ENCODE measurements around the gene SLC35D1.

The SLC35D1 gene

DNA sequence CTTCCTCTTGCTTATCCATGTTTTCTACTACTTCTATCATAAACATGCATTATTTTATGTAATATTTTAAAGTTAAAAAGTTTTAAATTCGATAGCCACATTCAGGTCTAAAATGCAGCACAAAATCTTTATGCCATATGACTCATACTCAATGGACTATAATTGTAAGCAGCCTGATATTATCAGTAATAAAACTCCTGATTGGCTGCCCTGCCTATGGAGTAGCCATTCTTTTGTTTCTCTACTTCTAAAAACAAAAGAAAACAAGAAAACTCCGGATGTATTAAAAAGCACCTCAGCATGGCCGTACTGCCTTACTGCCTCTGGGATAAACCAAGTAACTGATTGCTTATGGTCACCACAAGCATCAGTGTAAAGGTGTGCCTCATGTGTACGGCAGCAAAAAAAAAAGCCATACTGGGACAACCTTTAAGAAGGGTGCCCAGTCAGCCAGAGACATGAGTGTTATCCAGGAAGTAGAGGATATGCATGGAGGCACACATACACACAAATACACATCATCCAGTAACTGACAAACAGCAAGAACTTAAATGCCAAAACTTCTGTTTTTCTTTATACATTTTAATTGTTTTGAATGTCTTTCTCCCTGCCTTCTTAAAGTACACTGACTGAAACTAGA, 9.2 kb downstream of the SLC35D1 start:
- peak; percentile 58; the same call in 1 of the 3 replicates for ATAC-seq
- TF ChIP-seq ESRRG (CRISPR knock-in tag; IDR thresholded peaks at IDR 0.05) (no peak), ISL1 (CRISPR knock-in tag; IDR thresholded peaks at IDR 0.05) (no peak), ZFP30 (CRISPR knock-in tag; IDR thresholded peaks at IDR 0.05) (no peak), RARB (CRISPR knock-in tag; IDR thresholded peaks at IDR 0.05) (no peak), CSDC2 (CRISPR knock-in tag; IDR thresholded peaks at IDR 0.05) (no peak)
- TF ChIP-seq, protein P1, sequence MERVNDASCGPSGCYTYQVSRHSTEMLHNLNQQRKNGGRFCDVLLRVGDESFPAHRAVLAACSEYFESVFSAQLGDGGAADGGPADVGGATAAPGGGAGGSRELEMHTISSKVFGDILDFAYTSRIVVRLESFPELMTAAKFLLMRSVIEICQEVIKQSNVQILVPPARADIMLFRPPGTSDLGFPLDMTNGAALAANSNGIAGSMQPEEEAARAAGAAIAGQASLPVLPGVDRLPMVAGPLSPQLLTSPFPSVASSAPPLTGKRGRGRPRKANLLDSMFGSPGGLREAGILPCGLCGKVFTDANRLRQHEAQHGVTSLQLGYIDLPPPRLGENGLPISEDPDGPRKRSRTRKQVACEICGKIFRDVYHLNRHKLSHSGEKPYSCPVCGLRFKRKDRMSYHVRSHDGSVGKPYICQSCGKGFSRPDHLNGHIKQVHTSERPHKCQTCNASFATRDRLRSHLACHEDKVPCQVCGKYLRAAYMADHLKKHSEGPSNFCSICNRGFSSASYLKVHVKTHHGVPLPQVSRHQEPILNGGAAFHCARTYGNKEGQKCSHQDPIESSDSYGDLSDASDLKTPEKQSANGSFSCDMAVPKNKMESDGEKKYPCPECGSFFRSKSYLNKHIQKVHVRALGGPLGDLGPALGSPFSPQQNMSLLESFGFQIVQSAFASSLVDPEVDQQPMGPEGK (CRISPR knock-in tag; IDR thresholded peaks at IDR 0.05; ENCODE audit: borderline replicate concordance), result no peak

DNA sequence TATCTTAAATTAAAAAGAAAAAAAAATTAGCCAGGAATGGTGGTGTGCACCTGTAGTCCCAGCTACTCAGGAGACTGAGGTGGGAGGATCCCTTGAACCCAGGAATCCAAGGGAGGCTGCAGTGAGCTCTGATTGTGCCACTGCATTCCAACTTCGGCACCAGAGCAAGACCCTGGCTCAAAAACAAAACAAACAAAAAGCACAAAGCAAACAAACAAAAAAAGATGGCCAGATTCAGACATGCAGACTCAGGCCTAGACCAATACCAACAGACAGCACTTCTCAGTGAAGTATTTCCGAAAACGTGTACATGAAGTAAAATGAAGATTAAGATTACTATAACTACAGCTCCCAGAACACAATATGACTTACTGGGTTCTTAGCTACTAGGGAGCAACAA, 10.6 kb downstream of the SLC35D1 start:
- ATAC-seq, result no peak

DNA sequence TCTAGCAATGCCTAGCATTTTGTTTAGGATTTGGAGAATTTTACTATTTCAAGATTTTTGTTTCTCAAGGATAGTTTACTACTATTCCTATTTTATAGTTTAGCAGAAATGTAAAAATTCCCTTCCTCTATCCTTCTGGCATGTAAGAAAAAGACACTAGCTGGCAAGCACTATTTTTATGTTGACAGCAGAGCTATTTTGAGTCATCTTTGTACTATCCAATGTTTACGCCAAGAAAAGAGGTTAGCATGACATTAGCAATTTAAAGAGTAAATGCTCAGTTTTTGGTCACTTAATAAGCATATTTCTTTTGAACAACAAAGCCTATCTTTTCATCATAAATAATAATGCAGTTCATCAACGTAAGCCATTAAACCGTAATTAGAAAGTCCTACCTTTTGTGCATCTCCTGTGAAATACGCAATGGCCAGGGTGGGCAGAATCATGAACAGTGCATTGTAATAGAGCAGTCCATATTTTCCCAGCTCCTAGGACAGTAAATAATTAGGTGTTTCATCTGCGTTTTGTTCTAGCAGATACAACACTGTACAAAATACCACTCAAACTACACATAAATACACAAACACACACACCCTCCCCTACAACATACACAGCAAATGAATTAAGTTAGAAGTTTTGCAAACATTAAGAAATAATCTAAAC, 12.0 kb downstream of the SLC35D1 start:
- ATAC-seq, result no peak
- TF ChIP-seq, protein P2, sequence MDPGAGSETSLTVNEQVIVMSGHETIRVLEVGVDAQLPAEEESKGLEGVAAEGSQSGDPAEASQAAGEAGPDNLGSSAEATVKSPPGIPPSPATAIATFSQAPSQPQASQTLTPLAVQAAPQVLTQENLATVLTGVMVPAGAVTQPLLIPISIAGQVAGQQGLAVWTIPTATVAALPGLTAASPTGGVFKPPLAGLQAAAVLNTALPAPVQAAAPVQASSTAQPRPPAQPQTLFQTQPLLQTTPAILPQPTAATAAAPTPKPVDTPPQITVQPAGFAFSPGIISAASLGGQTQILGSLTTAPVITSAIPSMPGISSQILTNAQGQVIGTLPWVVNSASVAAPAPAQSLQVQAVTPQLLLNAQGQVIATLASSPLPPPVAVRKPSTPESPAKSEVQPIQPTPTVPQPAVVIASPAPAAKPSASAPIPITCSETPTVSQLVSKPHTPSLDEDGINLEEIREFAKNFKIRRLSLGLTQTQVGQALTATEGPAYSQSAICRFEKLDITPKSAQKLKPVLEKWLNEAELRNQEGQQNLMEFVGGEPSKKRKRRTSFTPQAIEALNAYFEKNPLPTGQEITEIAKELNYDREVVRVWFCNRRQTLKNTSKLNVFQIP (CRISPR knock-in tag; IDR thresholded peaks at IDR 0.05; ENCODE audit: borderline replicate concordance, low read depth), result no peak
- no peak for TF ChIP-seq TCF4 (CRISPR knock-in tag; IDR thresholded peaks at IDR 0.05; ENCODE audit: borderline replicate concordance)
- no peak for TF ChIP-seq ARNTL (CRISPR knock-in tag; IDR thresholded peaks at IDR 0.05; ENCODE audit: borderline replicate concordance, low read depth)
- TF ChIP-seq ZFP3 (CRISPR knock-in tag; IDR thresholded peaks at IDR 0.05), result no peak
- TF ChIP-seq ZNF8 (CRISPR knock-in tag; IDR thresholded peaks at IDR 0.05), result no peak
- TF ChIP-seq, protein P3, sequence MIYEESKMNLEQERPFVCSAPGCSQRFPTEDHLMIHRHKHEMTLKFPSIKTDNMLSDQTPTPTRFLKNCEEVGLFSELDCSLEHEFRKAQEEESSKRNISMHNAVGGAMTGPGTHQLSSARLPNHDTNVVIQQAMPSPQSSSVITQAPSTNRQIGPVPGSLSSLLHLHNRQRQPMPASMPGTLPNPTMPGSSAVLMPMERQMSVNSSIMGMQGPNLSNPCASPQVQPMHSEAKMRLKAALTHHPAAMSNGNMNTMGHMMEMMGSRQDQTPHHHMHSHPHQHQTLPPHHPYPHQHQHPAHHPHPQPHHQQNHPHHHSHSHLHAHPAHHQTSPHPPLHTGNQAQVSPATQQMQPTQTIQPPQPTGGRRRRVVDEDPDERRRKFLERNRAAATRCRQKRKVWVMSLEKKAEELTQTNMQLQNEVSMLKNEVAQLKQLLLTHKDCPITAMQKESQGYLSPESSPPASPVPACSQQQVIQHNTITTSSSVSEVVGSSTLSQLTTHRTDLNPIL (CRISPR knock-in tag; IDR thresholded peaks at IDR 0.05; ENCODE audit: low read depth), result no peak

More for the DNA sequence above, 10.6 kb downstream of the SLC35D1 start:
- no peak for TF ChIP-seq TCF4 (CRISPR knock-in tag; IDR thresholded peaks at IDR 0.05; ENCODE audit: borderline replicate concordance)
- no peak for TF ChIP-seq ISL1 (CRISPR knock-in tag; IDR thresholded peaks at IDR 0.05)
- no peak for TF ChIP-seq BACH2 (CRISPR knock-in tag; IDR thresholded peaks at IDR 0.05; ENCODE audit: borderline replicate concordance)
- no peak for TF ChIP-seq ZFP3 (CRISPR knock-in tag; IDR thresholded peaks at IDR 0.05)
- no peak for TF ChIP-seq OSR1 (CRISPR knock-in tag; IDR thresholded peaks at IDR 0.05)
- no peak for TF ChIP-seq ZNF565 (CRISPR knock-in tag; conservative IDR thresholded peaks at IDR 0.05; ENCODE audit: low read depth)
- TF ChIP-seq ZNF70 (CRISPR knock-in tag; IDR thresholded peaks at IDR 0.05), result no peak
- no peak for TF ChIP-seq ZNF8 (CRISPR knock-in tag; IDR thresholded peaks at IDR 0.05)
- TF ChIP-seq, protein P3 (CRISPR knock-in tag; IDR thresholded peaks at IDR 0.05; ENCODE audit: low read depth), result no peak
- no peak for TF ChIP-seq ZFP30 (CRISPR knock-in tag; IDR thresholded peaks at IDR 0.05)
- no peak for TF ChIP-seq RARB (CRISPR knock-in tag; IDR thresholded peaks at IDR 0.05)
- no peak for TF ChIP-seq PPARA (CRISPR knock-in tag; IDR thresholded peaks at IDR 0.05; ENCODE audit: borderline replicate concordance)
- TF ChIP-seq CSDC2 (CRISPR knock-in tag; IDR thresholded peaks at IDR 0.05), result no peak
- TF ChIP-seq ZC3H10 (CRISPR knock-in tag; IDR thresholded peaks at IDR 0.05), result no peak
- TF ChIP-seq, protein P4, sequence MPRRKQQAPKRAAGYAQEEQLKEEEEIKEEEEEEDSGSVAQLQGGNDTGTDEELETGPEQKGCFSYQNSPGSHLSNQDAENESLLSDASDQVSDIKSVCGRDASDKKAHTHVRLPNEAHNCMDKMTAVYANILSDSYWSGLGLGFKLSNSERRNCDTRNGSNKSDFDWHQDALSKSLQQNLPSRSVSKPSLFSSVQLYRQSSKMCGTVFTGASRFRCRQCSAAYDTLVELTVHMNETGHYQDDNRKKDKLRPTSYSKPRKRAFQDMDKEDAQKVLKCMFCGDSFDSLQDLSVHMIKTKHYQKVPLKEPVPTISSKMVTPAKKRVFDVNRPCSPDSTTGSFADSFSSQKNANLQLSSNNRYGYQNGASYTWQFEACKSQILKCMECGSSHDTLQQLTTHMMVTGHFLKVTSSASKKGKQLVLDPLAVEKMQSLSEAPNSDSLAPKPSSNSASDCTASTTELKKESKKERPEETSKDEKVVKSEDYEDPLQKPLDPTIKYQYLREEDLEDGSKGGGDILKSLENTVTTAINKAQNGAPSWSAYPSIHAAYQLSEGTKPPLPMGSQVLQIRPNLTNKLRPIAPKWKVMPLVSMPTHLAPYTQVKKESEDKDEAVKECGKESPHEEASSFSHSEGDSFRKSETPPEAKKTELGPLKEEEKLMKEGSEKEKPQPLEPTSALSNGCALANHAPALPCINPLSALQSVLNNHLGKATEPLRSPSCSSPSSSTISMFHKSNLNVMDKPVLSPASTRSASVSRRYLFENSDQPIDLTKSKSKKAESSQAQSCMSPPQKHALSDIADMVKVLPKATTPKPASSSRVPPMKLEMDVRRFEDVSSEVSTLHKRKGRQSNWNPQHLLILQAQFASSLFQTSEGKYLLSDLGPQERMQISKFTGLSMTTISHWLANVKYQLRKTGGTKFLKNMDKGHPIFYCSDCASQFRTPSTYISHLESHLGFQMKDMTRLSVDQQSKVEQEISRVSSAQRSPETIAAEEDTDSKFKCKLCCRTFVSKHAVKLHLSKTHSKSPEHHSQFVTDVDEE (CRISPR knock-in tag; IDR thresholded peaks at IDR 0.05), result no peak
- TF ChIP-seq ARNTL (CRISPR knock-in tag; IDR thresholded peaks at IDR 0.05; ENCODE audit: borderline replicate concordance, low read depth), result no peak
- TF ChIP-seq SNAI2 (CRISPR knock-in tag; IDR thresholded peaks at IDR 0.05), result no peak
- no peak for TF ChIP-seq ESRRG (CRISPR knock-in tag; IDR thresholded peaks at IDR 0.05)

All from SK-N-SH treated with all-trans-retinoic acid at 6 μM for 48 hours (cell line).